LoVo (cell line): Measurements from ENCODE around the gene TESK2.
A peak's percentile ranks its signal among the peaks of the same experiment; 100 is the strongest.

Source experiments
- DNase-seq: peaks from one replicate; pipeline ENCODE4 v3.0.0-alpha.2; 2016; ENCODE audit warnings: low spot score

TESK2 gene

DNA sequence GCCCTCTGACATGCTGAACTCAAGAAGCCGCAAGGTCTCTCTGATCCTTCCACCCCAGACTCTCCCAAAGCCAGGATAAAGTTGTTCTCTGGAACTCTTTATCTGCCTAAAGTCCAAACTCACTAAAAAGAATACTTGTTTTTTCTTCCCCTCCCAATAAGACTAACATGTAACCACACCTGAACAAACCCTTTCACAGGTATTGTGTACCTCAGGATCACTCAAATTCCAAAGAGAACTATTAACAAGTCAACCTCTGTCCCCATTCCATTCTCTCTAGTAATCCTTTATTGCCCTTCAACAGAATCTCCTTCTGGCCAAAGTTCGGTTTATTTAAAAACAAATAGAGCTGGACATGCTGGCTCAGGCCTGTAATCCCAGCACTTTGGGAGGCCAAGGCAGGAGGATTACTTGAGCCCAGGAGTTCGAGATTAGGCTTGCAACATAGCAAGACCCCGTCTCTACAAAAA is 155.1 kb downstream of the TESK2 start:
- peak; percentile 91 for DNase-seq

DNA sequence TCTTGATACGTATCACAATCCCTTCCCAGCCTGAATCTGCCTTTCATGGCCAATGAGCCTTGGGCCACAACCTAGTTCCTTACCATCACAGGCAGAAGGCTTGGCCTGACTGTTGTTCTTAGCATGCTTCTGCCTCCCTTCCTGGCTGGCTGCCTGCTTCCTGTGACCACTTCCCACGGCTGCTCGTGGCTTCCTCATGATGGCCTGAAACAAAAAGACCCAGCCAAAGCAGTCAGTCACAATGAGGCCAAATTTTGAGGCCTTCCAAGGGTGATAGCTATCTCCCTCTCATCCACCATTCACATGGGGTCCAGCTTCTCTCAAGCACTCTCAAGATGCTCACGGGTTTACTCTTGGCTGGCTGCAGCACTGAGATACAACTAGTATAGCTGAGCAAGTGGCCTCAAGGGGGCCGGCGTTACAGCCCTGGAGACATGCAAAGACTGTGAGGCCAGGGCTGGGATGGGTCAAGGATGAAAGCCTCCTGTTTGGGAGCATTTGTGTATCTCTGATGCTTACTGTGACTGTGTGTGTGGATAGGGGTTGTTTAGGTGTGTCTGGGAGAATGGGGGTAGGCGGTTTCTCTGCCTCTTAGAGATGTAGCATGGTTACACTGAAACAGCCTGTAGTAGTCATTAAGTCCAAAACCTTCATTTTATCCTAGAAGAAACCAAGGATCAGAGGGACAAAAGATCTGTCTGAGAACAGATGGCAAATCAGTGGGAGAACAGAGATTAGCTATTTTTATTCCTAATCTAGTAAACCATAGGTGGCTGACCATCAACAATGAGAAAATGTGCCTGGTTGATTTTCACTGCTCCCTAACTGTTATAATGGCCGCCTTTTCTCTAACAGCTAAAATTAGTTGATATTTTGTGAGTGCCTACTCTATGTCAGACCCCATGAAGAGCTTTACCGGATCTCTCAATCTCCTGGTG is 156.4 kb downstream of the TESK2 start:
- no peak for DNase-seq

DNA sequence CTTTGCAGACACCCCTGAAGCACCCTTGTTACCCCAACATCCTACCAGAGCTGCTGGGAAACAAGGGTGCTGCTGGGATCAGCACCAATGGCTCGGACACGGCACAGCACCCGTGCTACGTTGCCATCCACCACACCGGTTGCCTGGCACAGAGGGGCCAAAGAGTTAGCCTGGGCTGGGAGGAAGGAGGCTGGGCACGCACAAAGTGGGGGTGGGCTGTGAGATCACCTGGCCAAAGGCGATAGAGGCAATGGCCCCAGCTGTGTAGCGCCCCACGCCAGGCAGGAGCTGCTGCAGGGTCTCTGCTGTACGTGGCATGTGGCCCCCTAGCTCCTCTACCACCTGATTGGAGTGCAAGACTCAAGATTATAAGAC is 158.6 kb downstream of the TESK2 start:
- no peak for DNase-seq

DNA sequence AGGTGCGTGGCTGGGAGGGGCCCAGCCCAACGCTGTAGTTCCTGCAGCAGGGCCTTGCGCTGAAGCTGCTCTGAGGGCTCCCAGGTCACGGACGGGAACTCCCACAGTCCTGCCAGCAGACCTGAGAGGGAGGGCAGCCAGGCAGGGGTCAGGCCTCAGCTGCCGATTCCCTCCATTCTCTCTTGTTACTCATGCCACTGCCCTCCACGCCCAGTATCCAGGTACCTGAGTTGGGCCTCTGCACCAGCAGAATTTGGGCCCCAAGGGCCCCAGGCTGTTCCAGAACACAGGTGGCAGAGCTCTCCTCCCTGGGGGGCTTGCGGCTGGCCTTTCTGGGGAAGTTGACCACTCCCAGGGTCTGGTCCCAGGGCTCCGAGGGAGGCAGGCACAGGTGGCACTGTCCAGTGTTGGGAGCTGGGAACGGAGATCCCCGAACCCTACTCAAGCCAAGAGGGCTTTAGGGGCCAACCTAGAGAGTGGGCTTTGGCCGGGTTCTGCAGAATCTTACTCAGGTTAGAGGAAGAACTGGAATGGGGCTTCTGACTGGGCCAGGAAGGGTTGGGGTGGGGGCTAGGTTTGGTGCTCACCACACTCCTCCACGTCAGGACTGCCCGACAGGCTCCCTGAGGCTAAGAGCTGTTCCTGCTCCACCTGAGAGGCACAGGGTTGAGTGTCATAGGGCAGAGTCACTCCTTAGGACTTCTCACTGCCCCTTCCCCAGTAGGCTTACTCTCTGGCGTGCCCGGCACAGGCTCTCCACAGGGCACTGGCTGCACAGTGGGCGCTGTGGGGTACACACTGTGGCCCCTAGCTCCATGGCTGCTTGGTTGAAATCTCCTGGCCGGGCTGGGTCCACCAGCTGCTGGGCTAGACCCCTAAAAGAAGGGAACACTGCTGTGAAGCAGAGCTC is 159.3 kb downstream of the TESK2 start:
- DNase-seq: no peak

DNA sequence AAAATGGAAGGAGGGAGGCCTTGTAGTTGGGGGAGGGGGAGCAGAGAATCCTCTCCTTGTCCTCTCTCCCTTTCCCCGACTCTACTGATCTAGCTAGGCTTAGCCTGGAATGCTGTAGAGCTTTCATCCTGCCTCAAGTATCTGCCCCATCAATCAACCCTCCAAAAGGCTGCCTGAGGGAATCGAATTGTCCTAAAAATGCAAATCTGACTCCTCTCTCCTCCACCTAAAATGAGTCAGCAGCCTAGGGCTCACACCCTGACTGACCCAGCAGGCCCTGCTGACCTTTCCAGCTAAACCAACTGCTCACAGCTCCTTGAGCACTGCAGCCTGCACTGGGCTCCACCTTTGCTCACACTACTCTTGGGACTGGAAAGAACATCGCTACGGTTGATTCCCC is 161.5 kb downstream of the TESK2 start:
- no peak for DNase-seq

DNA sequence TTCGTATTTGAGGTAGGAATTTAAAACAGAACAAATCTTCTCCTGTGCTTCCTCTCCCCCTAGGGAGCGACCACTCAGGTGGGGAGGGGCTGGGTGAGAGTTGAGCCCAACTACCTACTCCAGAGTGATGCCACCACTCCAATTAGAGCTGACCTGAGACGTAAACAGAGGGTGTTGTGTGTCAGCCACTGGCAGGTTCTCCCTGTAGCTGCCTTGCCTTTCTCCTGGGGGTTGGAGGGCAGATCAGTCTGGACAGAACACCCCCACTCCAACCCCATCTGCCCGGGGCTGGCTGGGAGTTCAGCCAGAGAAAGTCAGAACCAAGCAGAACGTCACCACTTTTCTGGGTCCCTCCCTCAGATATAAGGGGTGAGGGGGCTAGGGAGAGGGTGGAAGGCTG is 162.3 kb downstream of the TESK2 start:
- DNase-seq: no peak

DNA sequence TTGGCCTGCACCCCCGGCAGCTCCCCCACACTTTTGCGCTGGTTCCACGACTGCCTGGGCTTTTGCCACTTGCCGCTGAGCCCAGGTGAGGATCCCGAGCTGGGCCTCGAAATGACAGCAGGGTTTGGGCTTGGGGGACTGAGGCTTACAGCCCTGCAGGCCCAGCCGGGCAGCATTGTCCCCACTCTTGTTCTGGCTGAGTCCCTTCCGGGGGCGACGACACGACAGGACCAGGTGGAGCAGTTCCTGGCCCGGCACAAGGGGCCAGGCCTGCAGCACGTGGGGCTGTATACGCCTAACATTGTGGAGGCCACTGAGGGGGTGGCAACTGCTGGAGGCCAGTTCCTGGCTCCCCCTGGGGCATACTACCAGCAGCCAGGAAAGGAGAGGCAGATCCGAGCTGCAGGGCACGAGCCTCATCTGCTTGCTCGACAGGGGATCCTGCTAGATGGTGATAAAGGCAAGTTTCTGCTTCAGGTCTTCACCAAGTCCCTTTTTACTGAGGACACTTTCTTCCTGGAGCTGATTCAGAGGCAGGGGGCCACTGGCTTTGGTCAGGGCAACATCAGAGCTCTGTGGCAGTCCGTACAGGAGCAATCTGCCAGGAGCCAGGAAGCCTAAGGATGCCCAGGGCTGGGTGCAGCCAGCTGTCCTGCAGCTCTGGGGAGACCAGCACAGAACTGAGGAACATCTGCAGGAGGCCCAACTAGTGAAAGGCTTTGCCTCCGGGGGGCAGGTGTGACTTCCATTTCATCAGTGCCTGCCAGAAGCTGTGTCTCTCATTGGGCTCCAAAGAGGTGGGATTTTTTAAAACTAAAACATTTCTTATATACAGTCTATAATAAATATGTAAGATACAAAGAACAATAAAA is 163.1 kb downstream of the TESK2 start:
- DNase-seq: no peak

DNA sequence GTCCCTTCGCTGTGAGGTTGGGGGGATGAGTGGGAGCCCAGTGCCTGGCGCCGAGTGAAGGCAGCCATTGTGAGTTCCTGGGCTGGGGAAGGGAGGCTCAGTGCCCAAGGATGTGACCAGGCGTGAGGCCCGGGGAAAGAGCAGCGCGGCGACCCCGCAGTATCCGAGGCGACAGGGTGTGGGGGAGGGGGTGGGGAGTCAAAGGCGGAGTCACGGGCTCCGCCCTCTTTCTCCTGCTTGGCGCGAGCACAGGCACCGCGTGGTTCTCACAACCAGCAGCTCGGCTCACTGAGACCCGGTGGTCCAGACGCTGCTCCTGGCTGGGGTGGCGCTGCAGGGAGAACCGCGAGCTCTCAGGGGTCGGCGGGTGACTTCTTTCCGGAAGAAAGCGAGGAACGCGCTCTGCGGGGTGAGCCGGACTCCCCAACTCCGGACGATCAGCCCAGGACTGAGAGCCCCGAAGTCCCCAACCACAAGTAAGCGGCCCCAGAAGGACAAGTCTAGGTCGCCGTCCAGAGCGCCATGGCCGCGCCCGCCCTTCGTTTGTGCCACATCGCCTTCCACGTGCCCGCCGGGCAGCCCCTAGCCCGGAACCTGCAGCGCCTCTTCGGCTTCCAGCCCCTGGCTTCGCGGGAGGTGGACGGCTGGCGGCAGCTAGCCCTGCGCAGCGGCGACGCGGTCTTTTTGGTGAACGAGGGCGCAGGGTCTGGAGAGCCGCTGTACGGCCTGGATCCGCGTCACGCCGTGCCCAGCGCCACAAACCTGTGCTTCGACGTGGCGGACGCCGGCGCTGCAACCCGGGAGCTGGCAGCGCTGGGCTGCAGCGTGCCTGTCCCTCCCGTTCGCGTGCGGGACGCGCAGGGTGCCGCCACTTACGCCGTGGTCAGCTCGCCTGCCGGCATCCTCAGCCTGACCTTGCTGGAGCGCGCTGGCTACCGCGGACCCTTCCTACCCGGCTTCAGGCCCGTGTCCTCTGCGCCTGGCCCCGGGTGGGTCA is 164.0 kb downstream of the TESK2 start, which contains the start of gene HPDL:
Gene HPDL, plus strand, starts transcription at position 269 of the 997 bp plus-strand sequence. Its CDS starts 254 bp downstream, at position 523.
- peak; percentile 45 for DNase-seq

DNA sequence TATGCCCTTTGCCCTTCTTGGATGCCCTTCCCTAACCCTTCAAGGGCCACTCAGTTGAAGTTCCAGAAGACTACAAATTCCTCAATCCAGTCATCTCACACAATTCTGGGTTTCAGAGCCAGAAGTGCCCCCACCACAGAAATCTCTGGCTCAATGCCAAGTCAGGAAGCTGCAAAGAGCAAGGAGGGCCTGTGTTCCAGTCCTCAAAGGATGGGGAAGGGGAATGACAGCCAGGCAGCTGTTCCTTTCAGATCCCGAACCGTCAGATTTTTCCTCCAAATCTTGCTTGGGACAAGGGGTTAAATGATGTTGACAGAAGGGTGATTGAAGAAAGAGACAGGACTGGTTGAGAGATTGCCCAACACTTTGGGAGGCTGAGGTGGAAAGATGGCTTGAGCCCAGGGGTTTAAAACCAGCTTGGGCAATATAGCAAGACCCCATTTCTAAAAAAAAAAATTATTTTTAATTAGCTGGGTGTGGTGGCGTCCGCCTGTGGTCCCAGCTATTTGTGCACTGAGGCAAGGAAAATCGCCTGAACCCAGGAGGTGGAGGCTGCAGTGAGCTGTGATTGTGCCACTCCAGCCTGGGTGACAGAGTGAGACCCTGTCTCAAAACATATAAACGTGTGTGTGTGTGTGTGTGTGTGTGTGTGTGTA is 165.0 kb downstream of the TESK2 start:
- no peak for DNase-seq

DNA sequence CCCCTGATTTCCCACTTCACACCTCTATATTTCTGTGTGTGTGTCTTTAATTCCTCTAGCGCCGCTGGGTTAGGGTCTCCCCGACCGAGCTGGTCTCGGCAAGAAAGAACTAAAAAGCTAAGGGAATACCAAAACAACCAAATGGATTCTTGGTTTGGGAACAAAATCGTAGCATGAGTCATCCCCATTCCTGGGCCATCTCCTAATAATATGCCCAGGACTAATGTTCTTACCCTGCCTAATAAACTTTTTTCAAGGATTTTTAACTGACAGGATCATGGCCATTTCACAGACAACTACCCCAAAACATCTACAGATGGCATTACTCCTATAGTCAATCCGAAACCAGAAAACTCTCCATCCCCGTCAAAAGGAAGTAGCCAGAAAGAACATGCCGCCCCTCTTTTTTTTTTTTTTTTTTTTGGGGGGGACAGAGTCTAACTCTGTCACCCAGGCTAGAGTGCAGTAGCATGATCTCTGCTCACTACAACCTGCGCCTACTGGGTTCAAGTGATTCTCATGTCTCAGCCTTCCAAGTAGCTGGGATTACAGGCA is 168.4 kb downstream of the TESK2 start:
- no peak for DNase-seq

DNA sequence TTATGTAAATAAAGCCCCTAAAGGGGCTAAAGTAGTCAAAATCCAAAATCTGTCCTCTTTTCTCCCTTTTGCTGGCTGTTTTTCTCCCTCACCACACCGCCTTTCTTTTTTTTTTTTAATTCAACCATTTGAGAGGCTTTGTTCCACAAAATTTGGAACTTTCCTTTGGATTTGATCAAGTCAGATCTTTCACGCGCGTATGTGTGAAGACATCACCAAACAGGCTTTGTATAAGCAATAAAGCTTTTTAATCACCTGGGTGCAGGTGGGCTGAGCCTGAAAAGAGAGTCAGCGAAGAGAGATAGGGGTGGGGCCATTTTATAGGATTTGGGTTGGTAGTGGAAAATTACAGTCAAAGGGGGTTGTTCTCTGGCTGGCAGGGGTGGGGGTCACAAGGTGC is 169.5 kb downstream of the TESK2 start:
- no peak for DNase-seq

DNA sequence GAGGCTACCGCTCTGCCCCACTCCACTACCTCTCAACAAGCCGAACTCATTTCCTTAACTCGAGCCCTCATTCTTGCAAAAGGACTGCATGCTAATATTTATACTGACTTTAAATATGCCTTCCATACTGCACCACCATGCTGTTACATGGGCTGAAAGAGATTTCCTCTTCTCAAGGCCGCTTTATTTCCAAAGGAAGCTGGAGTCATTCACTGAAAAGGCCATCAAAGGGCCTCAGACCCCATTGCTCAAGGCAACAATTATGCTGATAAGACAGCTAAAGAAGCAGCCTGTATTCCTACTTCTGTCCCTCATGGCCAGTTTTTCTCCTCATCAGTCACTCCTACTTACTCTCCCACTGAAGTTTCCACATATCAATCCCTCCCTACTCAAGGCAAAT is 171.2 kb downstream of the TESK2 start:
- no peak for DNase-seq

DNA sequence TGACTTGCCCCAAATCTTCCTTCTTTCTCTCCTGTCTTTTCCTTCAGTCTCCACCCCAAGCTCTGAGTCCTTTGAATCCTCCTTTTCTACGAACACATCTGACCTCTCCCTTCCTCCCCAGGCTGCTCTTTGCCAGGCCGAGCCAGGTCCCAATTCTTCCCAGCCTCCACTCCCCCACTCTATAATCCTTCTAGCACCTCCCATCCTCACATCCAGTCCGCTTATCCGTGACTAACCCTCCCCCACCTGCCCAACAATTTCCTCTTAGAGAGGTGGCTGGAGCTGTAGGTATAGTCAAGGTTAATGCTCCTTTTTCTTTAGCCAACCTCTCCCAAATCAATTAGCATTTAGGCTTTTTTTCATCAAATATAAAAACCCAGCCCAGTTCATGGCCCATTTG is 173.8 kb downstream of the TESK2 start:
- DNase-seq: no peak

DNA sequence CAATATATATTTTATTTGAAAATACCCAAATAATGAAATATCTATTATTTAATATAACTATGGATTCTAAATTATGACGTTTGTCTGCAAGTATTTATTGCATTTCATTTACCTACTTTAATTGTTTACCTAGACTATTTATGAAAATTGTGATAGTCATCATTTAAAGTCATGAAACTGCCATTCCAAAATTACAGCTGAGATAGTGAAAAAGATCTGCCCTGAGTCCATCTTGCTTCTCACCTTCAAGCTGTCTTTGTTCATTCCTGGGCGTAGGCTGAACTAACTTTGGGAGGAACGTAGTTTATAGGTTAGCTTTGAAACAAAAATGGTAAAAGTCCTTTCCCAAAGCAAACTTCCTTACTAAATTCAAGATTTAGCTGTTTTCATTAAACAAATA is 176.7 kb downstream of the TESK2 start:
- DNase-seq: no peak

DNA sequence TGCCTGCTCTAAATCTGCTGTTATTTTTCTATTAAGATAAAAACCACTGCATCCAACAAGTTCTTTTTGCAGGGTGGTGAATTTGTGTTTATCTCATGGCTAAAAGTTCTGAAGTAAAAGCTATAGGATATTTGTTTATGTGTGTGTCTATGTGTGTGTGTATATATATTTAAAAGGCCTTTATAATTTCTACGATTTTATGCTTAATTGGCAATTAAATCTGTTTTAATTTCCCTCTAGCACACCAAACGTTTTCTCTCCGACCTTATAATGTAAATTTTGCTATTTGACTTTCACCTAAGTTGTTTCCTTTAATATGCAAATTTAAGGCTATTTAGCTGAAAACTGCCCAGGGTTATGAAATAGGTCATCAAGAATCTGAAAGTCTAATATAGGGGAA is 184.1 kb downstream of the TESK2 start:
- DNase-seq: no peak

DNA sequence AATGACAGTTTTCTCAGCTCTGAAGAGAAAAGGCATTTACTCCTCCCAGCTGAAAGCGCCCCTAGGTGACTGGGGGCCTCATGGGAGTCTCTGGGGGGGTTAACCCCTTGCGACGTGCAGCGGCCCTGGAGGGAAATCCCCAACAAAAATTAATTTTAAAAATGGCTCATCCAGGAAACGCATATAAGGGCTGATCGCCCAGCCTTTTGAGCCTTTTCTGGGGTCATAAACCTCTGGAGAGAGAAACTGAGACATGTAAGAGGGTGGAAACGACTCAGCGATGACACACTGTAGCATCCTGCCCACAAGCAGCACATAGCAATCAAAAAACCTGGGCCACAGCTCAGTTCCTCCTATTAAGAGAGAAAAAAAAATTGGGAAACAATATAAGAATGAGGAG is 184.6 kb downstream of the TESK2 start:
- no peak for DNase-seq

DNA sequence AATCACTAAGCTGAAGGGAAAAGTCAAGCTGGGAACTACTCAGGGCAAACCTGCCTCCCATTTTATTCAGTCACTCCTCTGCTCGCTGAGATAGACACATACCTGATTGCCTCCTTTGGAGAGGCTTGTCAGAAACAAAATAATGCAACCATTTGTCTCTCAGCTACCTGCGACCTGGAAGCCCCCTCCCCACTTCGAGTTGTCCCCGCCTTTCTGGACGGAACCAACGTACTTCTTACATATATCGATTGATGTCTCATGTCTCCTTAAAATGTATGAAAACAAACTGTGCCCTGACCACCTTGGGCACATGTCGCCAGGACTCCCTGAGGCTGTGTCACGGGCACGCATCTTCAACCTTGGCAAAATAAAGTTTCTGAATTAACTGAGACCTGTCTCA is 185.7 kb downstream of the TESK2 start:
- no peak for DNase-seq

DNA sequence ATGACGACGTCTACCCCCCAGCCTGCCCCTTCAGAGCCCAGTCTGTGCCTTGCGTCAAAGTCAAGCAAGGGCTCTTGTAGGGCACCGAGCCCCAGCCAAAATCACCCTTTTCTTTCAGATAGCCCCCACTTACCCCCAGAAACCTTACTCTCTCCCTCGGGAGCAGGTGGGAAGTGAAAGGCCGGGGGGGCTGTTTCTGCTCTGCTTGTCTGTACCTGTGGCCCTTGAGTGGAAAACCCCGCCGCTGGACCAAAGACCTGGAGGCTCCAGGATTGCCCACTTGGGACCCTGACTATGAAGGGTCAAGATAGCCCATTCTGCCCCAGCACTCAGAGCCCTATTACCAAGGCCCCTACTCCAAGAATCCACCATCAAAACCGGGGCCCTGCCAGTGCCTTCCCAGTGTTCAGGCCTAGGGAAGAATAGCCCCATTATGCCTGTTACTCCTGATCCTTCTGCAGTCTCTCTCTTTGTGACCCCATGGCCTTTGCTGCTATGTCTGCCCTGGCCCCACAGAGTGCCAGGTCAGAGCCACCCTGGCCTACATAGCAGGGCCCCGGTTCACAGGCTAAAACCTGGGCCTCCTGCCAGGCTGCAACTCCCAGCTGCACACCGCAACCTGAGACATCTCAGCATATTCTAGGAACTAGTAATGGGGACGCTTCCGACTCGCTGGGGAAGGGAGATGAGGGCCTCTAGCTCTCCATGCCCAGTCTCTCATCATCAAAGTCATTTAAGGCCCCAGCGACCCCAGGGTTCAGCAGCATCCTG is 186.5 kb downstream of the TESK2 start:
- DNase-seq: no peak
